ENCODE data around the gene HEXD. TPM values are rescaled to one million over a fixed set of nuclear protein-coding genes. Genes with fewer than 3 reads are reported as not detected.

Gene HEXD
- total RNA-seq, 1 experiment from 2014 or later: 29.5 TPM

- intact Hi-C loops (cut with micrococcal nuclease; ENCODE audit: unreplicated experiment): no loop called here
- Mint-ChIP-seq H3K4me3 (ENCODE audit: unreplicated experiment) (no peak overlapping the region), H3K9me3 (ENCODE audit: unreplicated experiment) (no peaks in the 10 kb centered on the region), H3K27ac (ENCODE audit: unreplicated experiment) (no peak overlapping the region), H3K4me1 (ENCODE audit: low read depth, unreplicated experiment) (no peaks in the 10 kb centered on the region), H3K27me3 (ENCODE audit: insufficient read depth, unreplicated experiment) (no peaks in the 10 kb centered on the region), H3K36me3 (ENCODE audit: insufficient read depth, unreplicated experiment) (peaks cover 2% of the 10 kb centered on the region)
- BruUV-seq (replicated peaks): no TSS peak
- DNase-seq: no peak
- Histone ChIP-seq H3K9me3 (no peaks in the 10 kb centered on the region), H3K36me3 (ENCODE audit: control insufficient read depth, insufficient read depth, low read length) (no peaks in the 10 kb centered on the region), H3K4me1 (peaks cover 14% of the 10 kb centered on the region), H3K4me3 (ENCODE audit: low read depth, low read length) (no peak overlapping the region), H3K27me3 (replicated peaks; ENCODE audit: control insufficient read depth, insufficient read depth, low read length) (no peaks in the 10 kb centered on the region)
- CTCF ChIA-PET: interaction anchor here (0.6 to 1.0 kb wide), 2 partner anchors 149 to 341 kb away, joined by 4 read pairs; no protein-coding TSS in a partner anchor
- TF ChIP-seq CTCF (IDR thresholded peaks at IDR 0.05; ENCODE audit: insufficient read depth in 1 of 2, low read depth in 1 of 2, low read length in 1 of 2, severe bottlenecking in 1 of 2, unreplicated experiment in 1 of 2): no peak
- POLR2A ChIA-PET: no interaction called here
Measured at GRCh38 chr17:82385559-82386254, 32.4 kb upstream of the HEXD start.

GRCh38 chr17:82386255-82386831 lies 31.8 kb upstream of the HEXD start:
- H3K4me1 Mint-ChIP-seq (ENCODE audit: low read depth, unreplicated experiment): no peaks in the 10 kb centered on the region
- H3K36me3 Mint-ChIP-seq (ENCODE audit: insufficient read depth, unreplicated experiment): peaks cover 5% of the 10 kb centered on the region
- Histone ChIP-seq H3K4me3 (ENCODE audit: low read depth, low read length) (no peak overlapping the region), H3K27me3 (replicated peaks; ENCODE audit: control insufficient read depth, insufficient read depth, low read length) (no peaks in the 10 kb centered on the region), H3K4me1 (peaks cover 14% of the 10 kb centered on the region), H3K36me3 (ENCODE audit: control insufficient read depth, insufficient read depth, low read length) (no peaks in the 10 kb centered on the region), H3K9me3 (no peaks in the 10 kb centered on the region)
- intact Hi-C loops (cut with micrococcal nuclease; ENCODE audit: unreplicated experiment): no loop called here
- POLR2A ChIA-PET: no interaction called here
- no TSS peak for BruUV-seq (replicated peaks)
- CTCF ChIA-PET: interaction anchor here (1.0 kb wide), 1 partner anchor 150 kb away, joined by 4 read pairs; no protein-coding TSS in a partner anchor
- no peak overlapping the region for H3K4me3 Mint-ChIP-seq (ENCODE audit: unreplicated experiment)
- no peak overlapping the region for H3K27ac Mint-ChIP-seq (ENCODE audit: unreplicated experiment)
- no peaks in the 10 kb centered on the region for H3K27me3 Mint-ChIP-seq (ENCODE audit: insufficient read depth, unreplicated experiment)
- no peaks in the 10 kb centered on the region for H3K9me3 Mint-ChIP-seq (ENCODE audit: unreplicated experiment)
- TF ChIP-seq CTCF (IDR thresholded peaks at IDR 0.05; ENCODE audit: insufficient read depth in 1 of 2, low read depth in 1 of 2, low read length in 1 of 2, severe bottlenecking in 1 of 2, unreplicated experiment in 1 of 2): no peak
- no peak for DNase-seq

- no peak for DNase-seq
- no TSS peak for BruUV-seq (replicated peaks)
- CTCF ChIA-PET: no interaction called here
- Mint-ChIP-seq H3K4me3 (ENCODE audit: unreplicated experiment) (no peak overlapping the region), H3K27me3 (ENCODE audit: insufficient read depth, unreplicated experiment) (no peaks in the 10 kb centered on the region), H3K36me3 (ENCODE audit: insufficient read depth, unreplicated experiment) (peaks cover 5% of the 10 kb centered on the region), H3K9me3 (ENCODE audit: unreplicated experiment) (no peaks in the 10 kb centered on the region), H3K4me1 (ENCODE audit: low read depth, unreplicated experiment) (no peaks in the 10 kb centered on the region), H3K27ac (ENCODE audit: unreplicated experiment) (no peak overlapping the region)
- Histone ChIP-seq H3K9me3 (no peaks in the 10 kb centered on the region), H3K27me3 (replicated peaks; ENCODE audit: control insufficient read depth, insufficient read depth, low read length) (no peaks in the 10 kb centered on the region), H3K4me3 (ENCODE audit: low read depth, low read length) (no peak overlapping the region), H3K36me3 (ENCODE audit: control insufficient read depth, insufficient read depth, low read length) (no peaks in the 10 kb centered on the region), H3K4me1 (peaks cover 14% of the 10 kb centered on the region)
- POLR2A ChIA-PET: no interaction called here
- intact Hi-C loops (cut with micrococcal nuclease; ENCODE audit: unreplicated experiment): no loop called here
- no peak for TF ChIP-seq CTCF (IDR thresholded peaks at IDR 0.05; ENCODE audit: insufficient read depth in 1 of 2, low read depth in 1 of 2, low read length in 1 of 2, severe bottlenecking in 1 of 2, unreplicated experiment in 1 of 2)
Measured at GRCh38 chr17:82386881-82387704, 31.1 kb upstream of the HEXD start.
